Skeletal muscle satellite cell (primary cell): ENCODE measurements around the gene CELF5.

Experiments
- H3K27me3 ChIP-seq: 2 replicates; pipeline ENCODE4 v1.7.0; 2013; ENCODE audit warnings: low read length; ENCODE audit not compliant: control insufficient read depth, insufficient read depth
- H3K36me3 ChIP-seq: 2 replicates; pipeline ENCODE4 v1.7.0; 2013; ENCODE audit warnings: mild to moderate bottlenecking, control low read depth, low read length; ENCODE audit not compliant: insufficient read depth
- H3K4me1 ChIP-seq: 2 replicates; pipeline ENCODE4 v1.7.0; 2013; ENCODE audit warnings: low read length; ENCODE audit not compliant: control insufficient read depth, insufficient read depth
- H3K4me2 ChIP-seq: 2 replicates; pipeline ENCODE4 v1.7.0; 2013; ENCODE audit warnings: mild to moderate bottlenecking, low read length
- H3K4me3 ChIP-seq: 2 replicates; pipeline ENCODE4 v1.7.0; 2013; ENCODE audit warnings: low read length
- H3K9ac ChIP-seq: 2 replicates; pipeline ENCODE4 v1.7.0; 2013; ENCODE audit warnings: mild to moderate bottlenecking, low read depth, low read length, moderate library complexity
- H3K9me3 ChIP-seq: replicated peaks from 2 replicates; pipeline ENCODE4 v1.7.0; 2013; ENCODE audit warnings: mild to moderate bottlenecking, control low read depth, low read length

Gene CELF5

DNA sequence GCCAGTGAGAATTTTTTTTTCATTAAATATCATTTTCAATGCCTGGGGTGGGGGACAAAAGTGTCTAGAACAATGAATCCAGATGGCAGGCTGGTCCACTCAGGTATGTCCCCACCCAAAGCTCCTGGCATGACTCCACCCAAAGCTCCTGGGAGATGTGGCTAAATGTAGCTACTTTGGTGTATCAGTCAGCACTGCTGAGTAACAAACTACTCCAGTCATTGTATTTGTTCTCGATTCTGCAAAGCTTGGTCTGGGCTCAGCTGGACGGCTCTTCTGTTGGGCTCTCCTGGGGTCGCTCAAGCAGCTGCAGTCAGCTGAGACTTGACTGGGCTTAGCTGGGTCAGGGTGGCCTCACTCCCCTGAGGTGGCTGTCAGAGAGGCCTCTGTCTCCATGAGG, 48.5 kb downstream of the CELF5 start:
- Histone ChIP-seq H3K9ac (no peak overlapping the region), H3K27me3 (peaks cover 62% of the 10 kb centered on the region), H3K36me3 (no peaks in the 10 kb centered on the region), H3K4me1 (peaks cover 9% of the 10 kb centered on the region), H3K4me2 (no peak overlapping the region), H3K4me3 (no peak overlapping the region), H3K9me3 (peaks cover 6% of the 10 kb centered on the region)

- H3K9ac ChIP-seq, result no peak overlapping the region
- H3K4me3 ChIP-seq, result no peak overlapping the region
- H3K4me2 ChIP-seq, result no peak overlapping the region
- H3K27me3 ChIP-seq, result peaks cover 49% of the 10 kb centered on the region
- peaks cover 6% of the 10 kb centered on the region for H3K9me3 ChIP-seq
- H3K4me1 ChIP-seq, result peaks cover 9% of the 10 kb centered on the region
- H3K36me3 ChIP-seq, result no peaks in the 10 kb centered on the region
These were observed 49.9 kb downstream of the CELF5 start for GRCh38 chr19:3274245-3274941.

DNA sequence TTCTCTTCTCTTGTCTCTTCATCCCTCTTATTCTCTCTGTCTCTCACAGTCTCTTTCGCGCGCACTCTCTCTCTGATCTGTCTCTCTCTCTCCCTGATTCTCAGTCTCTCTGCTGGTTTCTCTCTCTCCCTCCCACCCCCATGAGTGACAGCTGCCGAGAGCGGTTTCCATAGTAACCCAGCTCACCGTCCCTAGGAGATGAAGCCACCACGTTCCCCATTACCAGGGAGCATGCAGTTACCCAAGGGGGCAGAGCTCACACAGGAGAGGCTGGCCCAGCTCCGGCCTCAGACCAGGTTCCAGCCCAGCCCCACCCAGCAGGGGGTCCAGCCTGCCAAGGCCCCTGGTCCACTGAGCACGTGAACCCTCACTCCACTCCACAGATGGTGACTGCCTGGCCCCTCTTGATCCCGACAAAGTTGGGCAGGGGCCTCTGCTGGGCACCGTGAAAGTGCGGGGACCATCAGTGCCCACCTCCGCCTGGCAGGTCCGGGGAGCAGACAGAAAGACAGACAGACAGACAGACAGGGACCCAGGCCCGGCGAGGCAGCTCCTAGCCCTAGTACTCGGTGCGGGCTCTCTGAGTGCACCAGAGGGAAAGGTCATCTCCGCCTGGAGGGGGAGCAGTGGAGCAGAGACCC, 50.6 kb downstream of the CELF5 start:
- peaks cover 9% of the 10 kb centered on the region for H3K4me1 ChIP-seq
- H3K4me2 ChIP-seq, result peak overlapping the region; percentile 88
- no peak overlapping the region for H3K9ac ChIP-seq
- no peaks in the 10 kb centered on the region for H3K36me3 ChIP-seq
- H3K9me3 ChIP-seq, result peaks cover 6% of the 10 kb centered on the region
- peak overlapping the region; percentile 68 for H3K4me3 ChIP-seq
- peaks cover 42% of the 10 kb centered on the region for H3K27me3 ChIP-seq

GRCh38 chr19:3275583-3276340, 51.3 kb downstream of the CELF5 start:
- Histone ChIP-seq H3K27me3 (peaks cover 43% of the 10 kb centered on the region), H3K9ac (no peak overlapping the region), H3K4me3 (peak overlapping the region; percentile 68), H3K9me3 (peaks cover 6% of the 10 kb centered on the region), H3K36me3 (no peaks in the 10 kb centered on the region), H3K4me2 (peak overlapping the region; percentile 88), H3K4me1 (peaks cover 9% of the 10 kb centered on the region)

GRCh38 chr19:3276341-3276799, 51.9 kb downstream of the CELF5 start:
- no peaks in the 10 kb centered on the region for H3K36me3 ChIP-seq
- H3K4me1 ChIP-seq, result peaks cover 9% of the 10 kb centered on the region
- H3K9ac ChIP-seq, result no peak overlapping the region
- H3K9me3 ChIP-seq, result peaks cover 6% of the 10 kb centered on the region
- no peak overlapping the region for H3K4me2 ChIP-seq
- H3K27me3 ChIP-seq, result peaks cover 47% of the 10 kb centered on the region
- H3K4me3 ChIP-seq, result no peak overlapping the region

DNA sequence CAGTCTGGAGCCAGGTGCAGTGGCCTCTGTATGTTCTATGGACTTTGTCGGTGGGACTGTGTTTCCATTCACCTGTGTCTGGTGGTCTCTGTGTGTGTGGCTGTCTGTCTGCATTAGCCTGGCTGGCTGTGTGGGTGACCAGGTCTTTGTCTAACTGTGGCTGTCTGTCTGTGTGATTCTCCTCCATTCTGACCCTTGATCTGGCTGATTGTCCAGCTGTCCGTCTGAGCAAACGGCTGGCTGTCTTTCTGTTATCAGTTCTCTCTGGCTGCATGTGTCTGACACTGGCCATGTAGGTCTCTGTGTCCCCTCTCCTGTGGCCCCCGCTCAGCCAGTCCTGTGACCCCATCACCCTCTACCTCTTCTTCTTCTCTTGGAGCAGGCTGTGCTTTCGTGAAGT, 53.2 kb downstream of the CELF5 start:
- Histone ChIP-seq H3K36me3 (no peaks in the 10 kb centered on the region), H3K4me3 (no peak overlapping the region), H3K9ac (no peak overlapping the region), H3K4me2 (no peak overlapping the region), H3K9me3 (peaks cover 6% of the 10 kb centered on the region), H3K27me3 (peaks cover 50% of the 10 kb centered on the region), H3K4me1 (peaks cover 9% of the 10 kb centered on the region)

- Histone ChIP-seq H3K4me2 (no peak overlapping the region), H3K27me3 (peaks cover 50% of the 10 kb centered on the region), H3K9me3 (peaks cover 1% of the 10 kb centered on the region), H3K4me1 (peaks cover 9% of the 10 kb centered on the region), H3K36me3 (no peaks in the 10 kb centered on the region), H3K4me3 (no peak overlapping the region), H3K9ac (no peak overlapping the region)
These were observed 53.8 kb downstream of the CELF5 start for GRCh38 chr19:3278294-3278693.

GRCh38 chr19:3278749-3279148, 54.3 kb downstream of the CELF5 start:
- Histone ChIP-seq H3K9ac (no peak overlapping the region), H3K4me1 (peaks cover 9% of the 10 kb centered on the region), H3K9me3 (no peaks in the 10 kb centered on the region), H3K27me3 (peaks cover 54% of the 10 kb centered on the region), H3K36me3 (no peaks in the 10 kb centered on the region), H3K4me3 (no peak overlapping the region), H3K4me2 (no peak overlapping the region)

DNA sequence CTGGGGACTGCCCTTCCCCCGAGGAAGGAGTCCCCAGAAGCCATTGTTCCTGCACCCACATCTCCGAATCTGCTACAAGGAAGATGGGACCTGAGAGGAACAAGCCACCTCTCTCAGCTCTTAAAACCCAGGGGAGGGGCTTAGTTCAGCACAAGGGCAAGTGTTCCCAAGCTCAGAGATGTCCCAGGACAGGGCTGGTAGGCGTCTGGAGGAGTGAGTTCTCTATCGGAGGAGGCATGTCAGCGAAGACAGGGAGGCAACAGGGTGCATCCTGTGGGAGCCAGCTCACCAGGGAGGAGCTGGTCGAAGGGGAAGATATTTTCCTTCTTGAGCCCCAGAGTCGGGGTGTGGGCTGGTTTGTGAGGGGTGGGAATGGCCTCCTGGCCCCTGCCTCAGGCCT, 54.8 kb downstream of the CELF5 start:
- H3K9ac ChIP-seq, result no peak overlapping the region
- H3K27me3 ChIP-seq, result peaks cover 54% of the 10 kb centered on the region
- H3K9me3 ChIP-seq, result no peaks in the 10 kb centered on the region
- peaks cover 9% of the 10 kb centered on the region for H3K4me1 ChIP-seq
- H3K4me2 ChIP-seq, result no peak overlapping the region
- no peaks in the 10 kb centered on the region for H3K36me3 ChIP-seq
- H3K4me3 ChIP-seq, result no peak overlapping the region

DNA sequence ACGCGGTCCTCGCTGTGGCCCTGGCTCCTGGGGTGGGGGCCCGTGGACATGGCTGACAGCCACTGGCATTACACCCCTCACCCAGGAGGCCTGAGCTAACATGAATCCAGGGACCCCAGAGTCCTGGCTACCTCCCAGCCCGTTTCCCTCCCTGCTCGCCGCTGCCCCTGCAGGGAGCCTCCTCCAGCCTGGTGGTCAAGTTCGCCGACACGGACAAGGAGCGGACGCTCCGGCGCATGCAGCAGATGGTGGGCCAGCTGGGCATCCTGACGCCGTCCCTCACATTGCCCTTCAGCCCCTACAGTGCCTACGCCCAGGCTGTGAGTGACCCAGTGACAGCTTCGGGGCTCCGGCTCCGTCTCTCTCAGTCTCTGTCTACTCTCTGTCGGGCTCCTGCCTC, 56.6 kb downstream of the CELF5 start:
- Histone ChIP-seq H3K9me3 (no peaks in the 10 kb centered on the region), H3K36me3 (no peaks in the 10 kb centered on the region), H3K9ac (no peak overlapping the region), H3K27me3 (peaks cover 45% of the 10 kb centered on the region), H3K4me1 (no peaks in the 10 kb centered on the region), H3K4me2 (no peak overlapping the region), H3K4me3 (no peak overlapping the region)

GRCh38 chr19:3282155-3282554, 57.7 kb downstream of the CELF5 start:
- Histone ChIP-seq H3K9ac (no peak overlapping the region), H3K4me1 (no peaks in the 10 kb centered on the region), H3K36me3 (no peaks in the 10 kb centered on the region), H3K9me3 (no peaks in the 10 kb centered on the region), H3K4me3 (no peak overlapping the region), H3K27me3 (peaks cover 47% of the 10 kb centered on the region), H3K4me2 (no peak overlapping the region)
